ENCODE data around the gene TXNRD2.

Gene TXNRD2

DNA sequence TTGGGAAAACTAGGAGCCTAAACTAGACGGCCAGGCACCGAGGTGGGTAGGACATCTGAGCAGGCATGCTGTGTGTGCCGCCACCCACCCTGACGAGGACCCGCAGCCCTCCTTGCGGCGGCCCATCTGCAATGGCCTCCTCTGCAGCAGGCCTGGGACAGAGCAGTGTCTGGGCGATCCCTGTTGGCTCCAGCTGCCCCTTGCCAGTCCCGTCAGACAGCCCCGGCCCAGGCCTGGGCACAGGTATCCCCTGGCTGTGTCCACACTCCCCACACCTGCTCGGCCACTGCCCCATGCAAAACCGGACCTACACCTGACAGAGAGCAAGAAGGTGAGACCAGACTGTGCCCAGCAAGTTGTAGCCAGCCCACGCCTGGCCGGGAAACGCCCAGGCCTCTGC, 48.3 kb downstream of the TXNRD2 start:
- Histone ChIP-seq H3K9ac (ENCODE audit: insufficient read length, low read depth) (no peak overlapping the region), H3K4me3 (ENCODE audit: insufficient read length, low read depth) (no peak overlapping the region), H3K27me3 (ENCODE audit: insufficient read depth, insufficient read length) (no peaks in the 10 kb centered on the region), H3K36me3 (ENCODE audit: insufficient read depth, insufficient read length, low read length) (peaks cover 24% of the 10 kb centered on the region), H3K4me1 (ENCODE audit: insufficient read depth, insufficient read length) (peaks cover 19% of the 10 kb centered on the region), H3K9me3 (ENCODE audit: insufficient read depth, low read length) (no peaks in the 10 kb centered on the region)
- DNase-seq (ENCODE audit: low read depth, low spot score) = no peak
- TF ChIP-seq ZNF274 (IDR thresholded peaks at IDR 0.05; ENCODE audit: low read depth, low read length) = no peak
- TF ChIP-seq SUZ12 (IDR thresholded peaks at IDR 0.05; ENCODE audit: extremely low read depth, insufficient read depth, insufficient read length) = no peak
- TF ChIP-seq YY1 (IDR thresholded peaks at IDR 0.05; ENCODE audit: insufficient read depth, insufficient read length) = no peak

DNA sequence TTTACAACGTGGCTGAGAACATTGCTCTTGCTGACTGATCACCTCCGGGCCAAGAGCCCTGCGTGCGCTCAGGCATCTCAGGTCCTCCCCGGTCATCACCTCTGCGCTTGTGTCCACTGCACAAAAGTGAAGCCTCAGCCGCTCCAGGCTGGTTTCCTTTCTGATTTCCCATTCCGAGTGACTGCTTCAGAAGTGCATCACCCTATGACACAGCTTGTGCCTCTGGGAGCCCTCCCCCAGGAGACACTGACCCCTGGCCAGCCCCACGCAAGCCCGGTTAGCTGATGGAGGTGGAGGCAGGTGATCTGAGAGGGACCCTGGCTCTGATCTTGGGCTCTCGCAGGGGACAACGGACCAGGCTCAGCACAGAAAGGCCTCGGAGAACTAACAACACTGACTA, 48.7 kb downstream of the TXNRD2 start:
- DNase-seq (ENCODE audit: low read depth, low spot score) = no peak
- H3K27me3 ChIP-seq (ENCODE audit: insufficient read depth, insufficient read length) = no peaks in the 10 kb centered on the region
- no peak for TF ChIP-seq YY1 (IDR thresholded peaks at IDR 0.05; ENCODE audit: insufficient read depth, insufficient read length)
- no peak for TF ChIP-seq SUZ12 (IDR thresholded peaks at IDR 0.05; ENCODE audit: extremely low read depth, insufficient read depth, insufficient read length)
- TF ChIP-seq ZNF274 (IDR thresholded peaks at IDR 0.05; ENCODE audit: low read depth, low read length) = no peak
- H3K36me3 ChIP-seq (ENCODE audit: insufficient read depth, insufficient read length, low read length) = peaks cover 21% of the 10 kb centered on the region
- no peak overlapping the region for H3K9ac ChIP-seq (ENCODE audit: insufficient read length, low read depth)
- peaks cover 19% of the 10 kb centered on the region for H3K4me1 ChIP-seq (ENCODE audit: insufficient read depth, insufficient read length)
- no peaks in the 10 kb centered on the region for H3K9me3 ChIP-seq (ENCODE audit: insufficient read depth, low read length)
- H3K4me3 ChIP-seq (ENCODE audit: insufficient read length, low read depth) = no peak overlapping the region

DNA sequence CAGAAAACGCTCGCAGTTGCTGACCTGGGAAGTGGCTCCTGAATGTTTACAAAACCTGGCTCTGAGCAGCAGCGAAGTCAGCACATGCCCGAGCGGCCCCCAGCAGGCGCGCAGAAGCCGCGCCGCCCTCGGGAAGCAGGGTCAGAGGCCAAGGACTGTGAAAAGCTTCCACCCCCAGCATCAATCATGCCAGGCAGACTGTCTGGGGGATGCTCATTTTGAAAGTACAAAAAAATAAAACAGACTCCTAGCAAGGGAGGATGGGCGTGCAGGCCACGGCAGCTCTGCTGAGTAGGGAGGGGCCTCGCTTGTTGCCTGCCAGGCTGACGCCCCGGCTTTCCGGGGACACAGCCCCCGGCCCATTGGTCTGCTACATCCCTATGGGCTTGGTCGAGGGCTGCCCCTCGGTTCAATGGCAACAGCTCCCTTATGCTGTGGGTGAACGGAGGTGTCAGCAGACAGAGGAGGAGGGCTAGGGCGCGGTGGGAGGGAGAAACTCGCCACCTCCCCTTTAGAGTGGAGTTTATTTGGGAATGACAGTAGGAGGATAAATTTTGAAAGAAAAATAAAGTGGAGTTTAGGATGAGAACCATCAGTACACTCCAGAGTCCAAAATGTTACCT, 49.2 kb downstream of the TXNRD2 start:
- Histone ChIP-seq H3K9me3 (ENCODE audit: insufficient read depth, low read length) (no peaks in the 10 kb centered on the region), H3K9ac (ENCODE audit: insufficient read length, low read depth) (no peak overlapping the region), H3K27me3 (ENCODE audit: insufficient read depth, insufficient read length) (no peaks in the 10 kb centered on the region), H3K4me1 (ENCODE audit: insufficient read depth, insufficient read length) (peaks cover 19% of the 10 kb centered on the region), H3K4me3 (ENCODE audit: insufficient read length, low read depth) (no peak overlapping the region), H3K36me3 (ENCODE audit: insufficient read depth, insufficient read length, low read length) (peaks cover 16% of the 10 kb centered on the region)
- TF ChIP-seq ZNF274 (IDR thresholded peaks at IDR 0.05; ENCODE audit: low read depth, low read length) (no peak), SUZ12 (IDR thresholded peaks at IDR 0.05; ENCODE audit: extremely low read depth, insufficient read depth, insufficient read length) (no peak), YY1 (IDR thresholded peaks at IDR 0.05; ENCODE audit: insufficient read depth, insufficient read length) (no peak)
- no peak for DNase-seq (ENCODE audit: low read depth, low spot score)

DNA sequence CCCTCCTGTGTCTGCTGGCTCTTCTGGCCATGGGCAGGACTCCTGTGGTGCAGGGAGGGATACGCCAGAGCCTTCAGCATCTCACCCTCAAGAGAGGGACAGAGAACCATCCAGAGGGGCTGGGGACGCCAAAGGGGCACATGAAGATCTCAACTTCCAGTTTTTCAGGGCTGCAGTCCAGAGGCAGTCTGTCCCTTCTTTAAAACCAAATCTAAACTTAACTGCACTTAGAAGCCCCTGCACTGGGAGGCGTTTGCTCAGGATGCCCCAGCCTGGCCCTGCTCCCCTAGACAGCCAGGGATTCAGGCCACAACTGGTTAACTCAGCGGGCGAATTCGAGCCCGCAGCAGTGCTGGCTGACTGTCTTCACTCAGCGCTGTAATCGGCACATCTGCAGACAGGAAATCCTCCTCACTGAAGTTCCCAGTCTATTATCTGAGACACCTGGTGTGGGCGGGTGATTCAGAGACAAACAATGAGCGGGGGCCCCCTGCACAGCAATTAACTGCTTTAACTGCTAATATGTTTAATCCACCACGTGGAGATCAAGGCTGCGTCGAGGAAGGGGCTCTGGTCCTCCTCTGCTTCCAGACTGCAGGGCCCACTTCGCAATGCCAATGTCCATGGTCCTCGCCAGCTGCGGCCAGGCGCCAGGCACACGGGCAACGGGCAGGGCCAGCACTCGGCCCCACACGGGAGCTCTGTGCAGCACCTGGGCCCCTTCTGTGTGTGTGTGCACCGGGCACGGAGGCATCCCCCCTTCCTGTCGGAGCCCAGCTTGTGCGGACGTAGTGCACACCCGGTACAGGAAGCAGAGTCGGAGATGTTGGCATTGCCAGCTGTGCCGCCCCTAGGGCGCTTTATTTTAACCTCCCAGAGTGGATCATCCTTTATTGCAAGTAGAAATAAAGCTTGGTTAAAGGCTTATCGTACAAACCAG, 50.0 kb downstream of the TXNRD2 start:
- peaks cover 17% of the 10 kb centered on the region for H3K4me1 ChIP-seq (ENCODE audit: insufficient read depth, insufficient read length)
- TF ChIP-seq ZNF274 (IDR thresholded peaks at IDR 0.05; ENCODE audit: low read depth, low read length) (no peak), YY1 (IDR thresholded peaks at IDR 0.05; ENCODE audit: insufficient read depth, insufficient read length) (no peak), SUZ12 (IDR thresholded peaks at IDR 0.05; ENCODE audit: extremely low read depth, insufficient read depth, insufficient read length) (no peak)
- H3K27me3 ChIP-seq (ENCODE audit: insufficient read depth, insufficient read length) = no peaks in the 10 kb centered on the region
- no peaks in the 10 kb centered on the region for H3K9me3 ChIP-seq (ENCODE audit: insufficient read depth, low read length)
- DNase-seq (ENCODE audit: low read depth, low spot score) = peak; percentile 61
- H3K9ac ChIP-seq (ENCODE audit: insufficient read length, low read depth) = peak overlapping the region; percentile 36
- H3K36me3 ChIP-seq (ENCODE audit: insufficient read depth, insufficient read length, low read length) = peaks cover 18% of the 10 kb centered on the region
- H3K4me3 ChIP-seq (ENCODE audit: insufficient read length, low read depth) = no peak overlapping the region

DNA sequence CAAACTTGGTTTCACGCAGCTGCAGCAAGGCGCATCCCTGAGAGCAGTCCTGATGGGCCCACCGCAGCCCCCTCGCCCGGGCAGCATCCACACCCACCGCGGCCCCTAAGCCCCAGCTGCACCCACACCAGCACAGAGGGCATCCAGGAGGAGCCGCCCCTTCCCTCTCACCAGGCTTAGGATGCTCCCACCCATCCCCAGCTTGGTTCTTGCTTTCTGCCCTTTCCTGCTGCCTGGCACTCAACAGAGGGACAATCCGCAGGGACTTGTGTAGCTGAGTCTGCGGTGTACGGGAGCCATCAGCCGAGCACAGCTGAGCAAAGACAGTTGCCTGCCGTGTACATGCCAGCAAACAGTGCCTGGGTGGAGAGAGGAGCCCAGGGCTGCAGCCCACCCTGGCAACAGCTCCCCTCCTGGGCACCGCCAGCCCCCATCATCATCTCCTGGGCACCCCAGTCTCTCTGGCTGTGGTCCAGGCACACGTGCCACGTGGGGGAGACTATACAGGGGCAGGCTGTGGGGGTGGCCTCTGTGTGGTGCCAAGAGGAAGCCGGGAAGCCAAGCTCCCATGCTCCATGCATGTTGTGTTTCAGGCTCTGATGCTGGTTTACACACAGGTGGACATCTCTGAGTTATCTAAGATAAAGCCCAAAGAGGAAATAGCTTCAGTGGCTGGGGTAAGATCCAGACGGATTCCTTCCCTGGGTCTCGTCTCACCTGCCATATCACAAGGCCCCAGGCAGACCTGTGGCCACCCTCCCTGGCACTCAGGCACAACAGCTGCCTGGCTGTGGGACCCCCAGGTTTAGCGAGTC, 50.9 kb downstream of the TXNRD2 start:
- TF ChIP-seq ZNF274 (IDR thresholded peaks at IDR 0.05; ENCODE audit: low read depth, low read length) (no peak), SUZ12 (IDR thresholded peaks at IDR 0.05; ENCODE audit: extremely low read depth, insufficient read depth, insufficient read length) (no peak), YY1 (IDR thresholded peaks at IDR 0.05; ENCODE audit: insufficient read depth, insufficient read length) (no peak)
- Histone ChIP-seq H3K9me3 (ENCODE audit: insufficient read depth, low read length) (no peaks in the 10 kb centered on the region), H3K36me3 (ENCODE audit: insufficient read depth, insufficient read length, low read length) (peaks cover 18% of the 10 kb centered on the region), H3K9ac (ENCODE audit: insufficient read length, low read depth) (peak overlapping the region; percentile 36), H3K4me3 (ENCODE audit: insufficient read length, low read depth) (no peak overlapping the region), H3K4me1 (ENCODE audit: insufficient read depth, insufficient read length) (peaks cover 17% of the 10 kb centered on the region), H3K27me3 (ENCODE audit: insufficient read depth, insufficient read length) (no peaks in the 10 kb centered on the region)
- no peak for DNase-seq (ENCODE audit: low read depth, low spot score)

DNA sequence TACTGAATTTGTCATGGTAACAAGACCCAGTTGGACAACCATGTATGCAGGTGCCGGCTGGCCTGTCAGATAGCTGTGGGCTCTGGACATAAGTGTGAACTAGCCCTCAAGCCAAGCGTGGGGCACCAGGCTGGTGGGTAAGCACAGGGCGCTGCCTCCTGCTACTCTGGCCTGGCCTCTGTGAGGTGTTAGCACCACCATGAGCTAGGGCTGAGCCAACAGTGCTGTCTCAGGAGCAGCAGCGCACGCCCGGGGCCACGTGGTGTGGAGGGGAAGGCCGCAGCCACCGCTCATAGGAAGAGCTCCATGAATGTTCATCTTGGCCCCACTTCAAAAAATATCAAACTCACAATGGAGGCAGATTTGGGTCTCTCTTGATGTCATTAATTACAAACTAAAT, 51.7 kb downstream of the TXNRD2 start:
- H3K9ac ChIP-seq (ENCODE audit: insufficient read length, low read depth) = no peak overlapping the region
- H3K4me3 ChIP-seq (ENCODE audit: insufficient read length, low read depth) = no peak overlapping the region
- H3K36me3 ChIP-seq (ENCODE audit: insufficient read depth, insufficient read length, low read length) = peaks cover 11% of the 10 kb centered on the region
- H3K9me3 ChIP-seq (ENCODE audit: insufficient read depth, low read length) = no peaks in the 10 kb centered on the region
- no peaks in the 10 kb centered on the region for H3K27me3 ChIP-seq (ENCODE audit: insufficient read depth, insufficient read length)
- peaks cover 17% of the 10 kb centered on the region for H3K4me1 ChIP-seq (ENCODE audit: insufficient read depth, insufficient read length)
- TF ChIP-seq ZNF274 (IDR thresholded peaks at IDR 0.05; ENCODE audit: low read depth, low read length) = no peak
- TF ChIP-seq SUZ12 (IDR thresholded peaks at IDR 0.05; ENCODE audit: extremely low read depth, insufficient read depth, insufficient read length) = no peak
- DNase-seq (ENCODE audit: low read depth, low spot score) = no peak

All from NT2/D1 (cell line).